ENCODE data around the gene GALNT10.

DNA sequence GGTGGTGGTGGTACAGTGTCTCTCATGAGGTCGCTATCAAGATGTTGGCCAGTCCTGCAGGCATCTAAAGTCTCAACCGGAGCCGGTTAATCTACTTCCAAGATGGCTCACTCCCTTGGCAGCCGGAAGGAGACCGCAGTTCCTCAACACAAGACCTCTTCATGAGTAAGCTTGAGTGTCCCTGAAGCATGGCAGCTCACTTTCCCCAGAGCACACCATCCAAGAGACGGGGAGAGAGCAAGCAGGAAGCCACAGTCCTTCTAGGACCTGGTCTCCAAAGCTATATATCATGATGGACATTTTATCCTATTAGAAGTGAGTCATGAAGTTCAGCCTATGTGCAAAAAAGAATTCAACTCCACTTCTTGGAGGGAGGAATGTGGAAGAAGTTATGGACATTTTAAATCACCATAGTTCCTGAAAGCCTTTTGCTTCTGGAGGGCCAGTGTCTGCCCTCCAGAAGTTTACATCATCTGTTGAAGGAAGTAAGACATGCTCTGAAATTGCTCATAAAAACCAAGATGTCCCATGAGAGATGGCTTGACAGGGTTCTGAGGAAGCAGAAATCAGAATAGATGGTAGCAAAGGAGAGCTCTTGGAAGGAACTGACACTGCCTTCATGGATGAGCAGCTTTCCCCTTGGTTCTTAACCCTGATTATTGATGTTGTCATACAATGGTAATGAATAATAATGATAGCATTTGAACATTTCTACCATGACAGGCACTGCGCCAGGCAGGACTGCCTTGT lies 21.3 kb downstream of the GALNT10 start:
- no peak for TF ChIP-seq YY1 (IDR thresholded peaks at IDR 0.05; ENCODE audit: insufficient read depth, insufficient read length)
- no peak for TF ChIP-seq ZNF274 (IDR thresholded peaks at IDR 0.05; ENCODE audit: low read depth, low read length)

All from NT2/D1 (cell line).